ENCODE measurements around the gene MSMO1. TPM values are rescaled to one million over a fixed set of nuclear protein-coding genes. Genes with fewer than 3 reads are reported as not detected.
A peak's percentile ranks its signal among the peaks of the same experiment; 100 is the strongest.

MSMO1 gene
- total and polyA plus RNA-seq, 2 donors (not counting 3 experiments of a cell fraction or from before 2014, with no cell fraction given), result 74.3 to 109 TPM

- TF ChIP-seq CTCF (IDR thresholded peaks at IDR 0.05; ENCODE audit: extremely low read depth in 1 of 2, insufficient read depth in 1 of 2, low read depth in 1 of 2, low read length in 2 of 2) (peak in 1 of 2 donors; percentile 20), MYC (IDR thresholded peaks at IDR 0.05; ENCODE audit: low read depth, low read length) (no peak)
- Histone ChIP-seq H2AFZ (ENCODE audit: low read depth, low read length) (no peak overlapping the region), H3K4me2 (ENCODE audit: insufficient read depth, low read length) (no peak overlapping the region), H3K36me3 (ENCODE audit: control insufficient read depth in 2 of 2, extremely low read depth in 1 of 2, insufficient read depth in 2 of 2, low read length in 2 of 2) (peaks cover 2 to 26% of the 10 kb centered on the region in 2 experiments), H3K9ac (replicated peaks; ENCODE audit: extremely low read depth, insufficient read depth, low read length) (no peak overlapping the region), H3K79me2 (ENCODE audit: control insufficient read depth, insufficient read depth, low read length) (peaks cover 2% of the 10 kb centered on the region), H3K9me3 (replicated peaks; ENCODE audit: control insufficient read depth, insufficient read depth, low read length) (no peaks in the 10 kb centered on the region), H4K20me1 (replicated peaks; ENCODE audit: control insufficient read depth, extremely low read depth, insufficient read depth, low read length) (peaks cover 6% of the 10 kb centered on the region), H3K4me1 (ENCODE audit: control insufficient read depth, extremely low read depth, insufficient read depth, low read length) (no peaks in the 10 kb centered on the region), H3K27me3 (ENCODE audit: control insufficient read depth in 2 of 2, insufficient read depth in 2 of 2, low read length in 2 of 2) (peaks cover 0 to under 1% of the 10 kb centered on the region in 2 experiments), H3K9me1 (replicated peaks; ENCODE audit: control insufficient read depth, extremely low read depth, insufficient read depth, low read length) (no peaks in the 10 kb centered on the region), H3K27ac (ENCODE audit: insufficient read depth, low read depth, low read length) (no peak overlapping the region), H3K4me3 (replicated peaks in 1 of 3; ENCODE audit: insufficient read depth in 1 of 3, low read depth in 1 of 3, low read length in 3 of 3) (no peak overlapping the region)
- peak; percentile 60 for FAIRE-seq
- BruUV-seq (replicated peaks), result no TSS peak
- dilution Hi-C loops (cut with MboI; ENCODE audit: extremely low pct_ligation_motif_present, low sequenced_read_pairs), result no loop called here
- DNase-seq (ENCODE audit: low read depth, low spot score), result peak; percentile 53
- intact Hi-C loops (cut with micrococcal nuclease), result loop anchor here (1.0 kb wide), 2 partner anchors 8 to 212 kb away; no protein-coding TSS in a partner anchor
- ChIA-PET CTCF (interaction anchor here (0.7 to 12.4 kb wide), 14 partner anchors 8 to 1830 kb away, joined by 3 to 347 read pairs (median 4); partner anchors contain the start of genes MSMO1 and TMEM192), POLR2A (interaction anchor here (0.7 to 1.4 kb wide), 2 partner anchors 212 to 262 kb away, joined by 3 read pairs; no protein-coding TSS in a partner anchor)
Measured at GRCh38 chr4:165343353-165344191, 16.1 kb downstream of the MSMO1 start.

Data from endothelial cell of umbilical vein (primary cell).